Measurements from ENCODE around the gene RTKN. TPM values are rescaled to one million over a fixed set of nuclear protein-coding genes. Genes with fewer than 3 reads are reported as not detected.

Gene RTKN
- total and polyA plus RNA-seq, 9 of the 15 experiments (the other 6 are each of a cell fraction or from before 2014, with no cell fraction given), result 0.14 to 6.9 (median 3.6) TPM

GRCh38 chr2:74457549-74458131 lies 15.9 kb upstream of the RTKN start (continued):
- TF ChIP-seq, protein P1, sequence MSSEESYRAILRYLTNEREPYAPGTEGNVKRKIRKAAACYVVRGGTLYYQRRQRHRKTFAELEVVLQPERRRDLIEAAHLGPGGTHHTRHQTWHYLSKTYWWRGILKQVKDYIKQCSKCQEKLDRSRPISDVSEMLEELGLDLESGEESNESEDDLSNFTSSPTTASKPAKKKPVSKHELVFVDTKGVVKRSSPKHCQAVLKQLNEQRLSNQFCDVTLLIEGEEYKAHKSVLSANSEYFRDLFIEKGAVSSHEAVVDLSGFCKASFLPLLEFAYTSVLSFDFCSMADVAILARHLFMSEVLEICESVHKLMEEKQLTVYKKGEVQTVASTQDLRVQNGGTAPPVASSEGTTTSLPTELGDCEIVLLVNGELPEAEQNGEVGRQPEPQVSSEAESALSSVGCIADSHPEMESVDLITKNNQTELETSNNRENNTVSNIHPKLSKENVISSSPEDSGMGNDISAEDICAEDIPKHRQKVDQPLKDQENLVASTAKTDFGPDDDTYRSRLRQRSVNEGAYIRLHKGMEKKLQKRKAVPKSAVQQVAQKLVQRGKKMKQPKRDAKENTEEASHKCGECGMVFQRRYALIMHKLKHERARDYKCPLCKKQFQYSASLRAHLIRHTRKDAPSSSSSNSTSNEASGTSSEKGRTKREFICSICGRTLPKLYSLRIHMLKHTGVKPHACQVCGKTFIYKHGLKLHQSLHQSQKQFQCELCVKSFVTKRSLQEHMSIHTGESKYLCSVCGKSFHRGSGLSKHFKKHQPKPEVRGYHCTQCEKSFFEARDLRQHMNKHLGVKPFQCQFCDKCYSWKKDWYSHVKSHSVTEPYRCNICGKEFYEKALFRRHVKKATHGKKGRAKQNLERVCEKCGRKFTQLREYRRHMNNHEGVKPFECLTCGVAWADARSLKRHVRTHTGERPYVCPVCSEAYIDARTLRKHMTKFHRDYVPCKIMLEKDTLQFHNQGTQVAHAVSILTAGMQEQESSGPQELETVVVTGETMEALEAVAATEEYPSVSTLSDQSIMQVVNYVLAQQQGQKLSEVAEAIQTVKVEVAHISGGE (CRISPR knock-in tag; IDR thresholded peaks at IDR 0.05), result peak in 1 of 3 experiments; percentile 24; a peak in 1 of 6 replicates

GRCh38 chr2:74457129-74457548 lies 15.4 kb upstream of the RTKN start:
- ATAC-seq, result no peak
- Histone ChIP-seq H4K20me1 (replicated peaks; ENCODE audit: control insufficient read depth, insufficient read depth, low read length) (no peaks in the 10 kb centered on the region; the same call in 1 of the 2 replicates), H3K9ac (ENCODE audit: insufficient read depth in 1 of 2, low read depth in 2 of 2, low read length in 2 of 2) (no peak overlapping the region), H3K36me3 (ENCODE audit: control insufficient read depth, insufficient read depth, low read length) (peaks cover 22% of the 10 kb centered on the region; the same call in 1 of the 3 replicates), H3K9me1 (ENCODE audit: control insufficient read depth, insufficient read depth, low read length) (no peaks in the 10 kb centered on the region), H3K4me2 (ENCODE audit: insufficient read depth, low read length) (no peak overlapping the region), H3K27me3 (ENCODE audit: control insufficient read depth in 2 of 2, insufficient read depth in 2 of 2, low read length in 2 of 2) (no peaks in the 10 kb centered on the region), H3K9me3 (replicated peaks; ENCODE audit: control insufficient read depth, insufficient read depth, low read depth, low read length) (no peaks in the 10 kb centered on the region), H3K4me3 (no peak overlapping the region), H3K79me2 (ENCODE audit: control insufficient read depth, insufficient read depth, low read length) (peaks cover 10% of the 10 kb centered on the region; the same call in 1 of the 3 replicates), H3K4me1 (replicated peaks in 1 of 2; ENCODE audit: control insufficient read depth in 2 of 2, insufficient read depth in 2 of 2, low read length in 2 of 2) (peaks cover 7 to 33% of the 10 kb centered on the region in 2 experiments), H3K27ac (ENCODE audit: extremely low read depth, low read depth, low read length) (no peak overlapping the region), H2AFZ (ENCODE audit: low read depth, low read length) (no peak overlapping the region)
- WGBS (ENCODE audit: insufficient coverage, low coverage, missing lambda C conversion rate), result 79% methylated on average over 5 of the region's 27 CpGs
- ChIA-PET CTCF (ENCODE audit: low intra/inter-chr PET ratio) (no interaction called here), POLR2A (no interaction called here)
- intact Hi-C loops (cut with micrococcal nuclease) (no loop called here), in situ Hi-C loops (cut with MboI) (no loop called here)
- no TSS peak for BruUV-seq (replicated peaks)
- no peak for FAIRE-seq
- TF ChIP-seq, protein P2, sequence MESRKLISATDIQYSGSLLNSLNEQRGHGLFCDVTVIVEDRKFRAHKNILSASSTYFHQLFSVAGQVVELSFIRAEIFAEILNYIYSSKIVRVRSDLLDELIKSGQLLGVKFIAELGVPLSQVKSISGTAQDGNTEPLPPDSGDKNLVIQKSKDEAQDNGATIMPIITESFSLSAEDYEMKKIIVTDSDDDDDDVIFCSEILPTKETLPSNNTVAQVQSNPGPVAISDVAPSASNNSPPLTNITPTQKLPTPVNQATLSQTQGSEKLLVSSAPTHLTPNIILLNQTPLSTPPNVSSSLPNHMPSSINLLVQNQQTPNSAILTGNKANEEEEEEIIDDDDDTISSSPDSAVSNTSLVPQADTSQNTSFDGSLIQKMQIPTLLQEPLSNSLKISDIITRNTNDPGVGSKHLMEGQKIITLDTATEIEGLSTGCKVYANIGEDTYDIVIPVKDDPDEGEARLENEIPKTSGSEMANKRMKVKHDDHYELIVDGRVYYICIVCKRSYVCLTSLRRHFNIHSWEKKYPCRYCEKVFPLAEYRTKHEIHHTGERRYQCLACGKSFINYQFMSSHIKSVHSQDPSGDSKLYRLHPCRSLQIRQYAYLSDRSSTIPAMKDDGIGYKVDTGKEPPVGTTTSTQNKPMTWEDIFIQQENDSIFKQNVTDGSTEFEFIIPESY (CRISPR knock-in tag; IDR thresholded peaks at IDR 0.05), result 0 out of 2 replicates have a peak, but pooled peaks have one; percentile 29
- TF ChIP-seq ZNF282 (CRISPR knock-in tag; IDR thresholded peaks at IDR 0.05), result no peak
- DNase-seq (ENCODE audit: extremely low read depth in 1 of 4, low spot score in 3 of 4), result no peak

All from K562 (cell line).